GM10847 (cell line): ENCODE measurements around the gene RBMS3.

ENCODE experiments used
- POLR2A ChIP-seq: IDR thresholded peaks from 2 replicates; pipeline ENCODE4 v1.6.1; 2011; ENCODE audit not compliant: insufficient read length; ENCODE audit errors: extremely low read depth

Gene RBMS3

DNA sequence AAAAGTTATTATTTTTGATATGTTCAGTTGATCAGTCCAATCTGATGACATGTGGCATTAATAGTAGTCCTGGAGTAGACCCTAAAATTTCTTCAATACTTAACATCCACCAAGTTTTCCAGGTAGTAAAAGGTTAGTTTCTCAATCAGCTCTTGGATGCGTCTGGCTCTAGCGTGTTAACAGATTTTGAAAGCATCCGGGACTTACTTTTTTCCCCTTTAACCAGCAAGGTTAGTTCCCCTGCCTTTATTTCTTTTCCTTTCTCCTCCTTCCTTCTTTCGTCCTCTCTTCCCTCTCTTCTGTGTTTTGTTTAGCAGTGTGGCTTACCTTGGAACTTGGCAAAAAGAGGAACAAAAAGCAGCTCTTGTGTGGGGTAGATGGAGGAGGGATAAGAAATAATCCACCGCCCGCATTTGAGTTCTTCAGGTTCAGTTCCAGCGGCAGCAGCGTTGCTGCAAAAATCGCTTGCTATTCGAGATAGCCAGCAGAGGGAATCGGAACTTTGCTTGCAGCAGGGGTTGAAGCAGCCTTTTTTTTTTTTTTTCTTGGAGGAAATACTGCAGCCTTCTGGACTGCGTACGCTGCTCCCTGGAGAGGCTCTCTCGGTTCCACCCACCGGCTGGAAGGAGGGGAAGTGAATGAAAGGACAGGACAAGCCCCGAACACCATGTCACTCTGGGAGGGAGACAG lies at the start of gene RBMS3:
Gene RBMS3 (plus strand): TSS at position 668 of the 690 bp plus-strand sequence.
- no peak for TF ChIP-seq POLR2A

DNA sequence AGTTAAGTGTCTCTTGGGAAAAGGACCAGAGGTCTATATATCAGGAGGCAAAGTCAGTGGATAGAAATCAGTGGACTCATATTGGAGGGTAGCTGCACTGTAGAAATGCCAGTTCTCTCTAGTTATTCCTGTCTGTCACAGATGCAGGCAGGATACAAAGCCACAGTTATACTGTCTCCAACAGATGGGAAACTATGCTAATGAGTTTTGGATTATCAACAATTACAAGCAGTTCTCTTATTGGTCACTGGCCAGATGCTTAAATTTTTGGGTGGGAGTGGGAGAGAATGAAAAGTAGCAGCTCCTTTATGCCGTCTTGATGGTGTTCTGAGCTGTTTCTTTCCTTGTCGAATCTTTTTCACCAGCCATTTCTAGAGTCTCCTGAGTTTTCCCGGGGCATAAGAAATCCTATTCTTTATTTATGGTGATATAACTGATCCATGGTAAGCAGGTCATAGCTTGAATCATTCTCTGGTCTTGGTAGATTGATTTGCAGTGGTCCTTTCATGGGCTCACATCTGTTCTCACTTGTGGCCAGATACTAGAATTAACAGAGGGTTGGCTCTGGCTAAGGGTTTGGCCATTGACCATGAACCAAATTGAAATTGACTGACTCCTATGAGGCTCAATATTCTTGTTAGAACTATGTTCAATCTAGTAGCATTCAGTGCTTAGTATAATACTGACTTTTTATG lies 44.6 kb upstream of the RBMS3 start:
- no peak for TF ChIP-seq POLR2A

DNA sequence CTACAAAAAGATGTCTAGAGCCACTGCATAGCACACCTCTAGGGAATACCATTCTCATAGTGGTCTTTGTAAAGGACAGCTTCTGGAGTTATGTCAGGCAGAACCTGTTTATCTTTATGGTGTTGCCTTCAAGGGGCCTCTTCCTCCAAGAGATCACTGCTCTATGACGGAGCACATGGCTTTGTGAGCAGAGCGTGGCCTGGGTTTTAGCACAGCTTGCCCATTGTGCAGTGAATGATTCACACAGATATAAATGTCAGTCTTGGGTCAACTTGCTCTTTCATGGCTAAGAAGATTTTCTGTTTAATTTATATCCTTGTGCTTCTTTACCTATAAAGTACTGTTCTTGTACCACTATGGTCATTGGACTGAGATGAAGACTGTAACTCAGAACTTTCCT lies 41.5 kb upstream of the RBMS3 start:
- no peak for TF ChIP-seq POLR2A

DNA sequence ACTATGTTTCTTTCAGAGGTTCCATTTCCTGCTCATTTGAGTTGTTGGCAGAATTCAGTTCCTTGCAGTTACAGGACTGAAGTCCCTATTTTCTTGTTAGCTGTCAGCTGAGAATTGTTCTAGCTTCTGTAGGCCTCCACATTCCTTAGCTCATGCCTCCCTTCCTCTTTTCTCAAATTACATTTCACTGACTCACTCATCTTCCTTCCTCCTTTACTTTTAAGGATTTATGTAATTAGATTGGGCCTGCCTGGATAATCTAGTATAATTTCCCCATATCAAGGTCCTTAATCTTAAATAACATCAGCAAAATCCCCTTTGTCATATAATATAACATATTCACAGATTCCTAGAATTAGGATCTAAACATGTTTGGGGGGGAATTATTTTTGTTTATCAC lies 40.6 kb upstream of the RBMS3 start:
- TF ChIP-seq POLR2A = no peak

DNA sequence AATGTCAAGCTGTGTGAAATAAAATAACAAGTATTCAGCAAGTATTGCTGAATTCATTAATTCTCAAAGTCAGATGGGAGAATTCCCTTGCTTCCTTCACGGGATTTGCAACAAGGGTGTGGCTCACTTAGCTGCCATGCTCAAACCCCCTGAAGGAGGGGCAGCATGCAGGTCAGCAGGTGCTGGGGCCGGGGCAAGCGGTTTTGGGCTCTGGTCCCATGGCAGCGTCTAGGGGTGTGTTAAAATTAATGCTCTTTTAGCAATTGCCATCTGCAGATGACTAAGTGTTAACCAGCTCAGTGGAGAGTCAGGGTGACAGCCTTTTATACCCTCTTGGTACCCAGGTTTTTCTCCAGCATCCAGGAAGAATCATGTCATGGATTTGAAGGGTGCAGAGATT lies 40.0 kb upstream of the RBMS3 start:
- TF ChIP-seq POLR2A = no peak

DNA sequence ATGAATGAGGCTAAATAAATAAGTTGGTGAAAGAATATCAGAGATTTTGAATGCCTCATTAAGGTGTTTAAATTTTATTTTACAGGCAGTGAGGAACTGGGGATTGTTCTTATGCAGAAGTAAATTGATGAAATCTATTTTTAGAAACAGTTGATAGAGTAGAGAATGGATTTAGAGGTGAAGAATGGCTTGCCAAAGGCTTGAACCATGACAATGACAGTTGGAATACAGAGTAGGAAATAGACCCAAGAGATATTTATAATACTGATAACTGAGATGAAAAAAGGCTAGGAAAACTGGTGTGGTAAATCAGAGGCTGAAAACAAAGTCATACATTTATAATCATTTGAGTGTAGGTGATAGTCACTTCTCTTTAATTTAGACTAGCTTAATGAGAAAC lies 39.0 kb upstream of the RBMS3 start:
- TF ChIP-seq POLR2A = no peak

DNA sequence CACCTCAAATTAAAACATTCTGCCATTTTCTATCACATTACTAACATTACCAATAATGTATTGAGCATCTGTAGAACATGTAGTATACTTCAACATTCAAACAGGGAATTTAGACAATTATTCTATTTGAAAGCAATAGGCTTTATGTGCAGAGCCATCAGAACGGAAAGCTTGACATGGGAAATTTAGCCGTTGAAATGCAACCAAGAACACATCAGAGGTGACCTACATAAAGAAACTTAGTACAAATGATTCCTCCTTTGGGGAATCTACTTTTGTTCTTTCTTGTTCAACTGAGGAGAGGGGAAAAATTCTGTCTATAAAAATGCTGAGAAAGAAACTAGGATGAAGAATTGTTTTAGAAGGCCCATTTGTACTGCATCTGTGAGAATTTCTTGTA lies 38.6 kb upstream of the RBMS3 start:
- no peak for TF ChIP-seq POLR2A

DNA sequence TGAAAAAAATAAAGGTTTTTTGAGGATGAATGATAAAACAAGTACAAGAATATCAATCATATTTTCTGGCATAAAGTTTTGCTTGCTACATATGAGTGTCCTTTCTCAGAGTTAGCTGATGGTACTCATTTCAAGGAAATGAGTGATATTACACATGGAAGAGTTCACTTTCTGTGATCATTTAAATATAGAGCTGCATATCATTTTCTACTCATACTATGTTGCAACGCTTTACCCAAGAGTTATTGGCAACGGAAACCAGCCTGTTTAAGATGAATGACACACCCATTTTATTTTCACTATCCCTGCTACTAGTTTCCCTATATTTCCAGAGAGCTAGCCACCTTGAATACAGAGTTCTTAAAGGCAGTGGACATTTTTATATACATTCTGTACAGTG lies 35.4 kb upstream of the RBMS3 start:
- TF ChIP-seq POLR2A = no peak

DNA sequence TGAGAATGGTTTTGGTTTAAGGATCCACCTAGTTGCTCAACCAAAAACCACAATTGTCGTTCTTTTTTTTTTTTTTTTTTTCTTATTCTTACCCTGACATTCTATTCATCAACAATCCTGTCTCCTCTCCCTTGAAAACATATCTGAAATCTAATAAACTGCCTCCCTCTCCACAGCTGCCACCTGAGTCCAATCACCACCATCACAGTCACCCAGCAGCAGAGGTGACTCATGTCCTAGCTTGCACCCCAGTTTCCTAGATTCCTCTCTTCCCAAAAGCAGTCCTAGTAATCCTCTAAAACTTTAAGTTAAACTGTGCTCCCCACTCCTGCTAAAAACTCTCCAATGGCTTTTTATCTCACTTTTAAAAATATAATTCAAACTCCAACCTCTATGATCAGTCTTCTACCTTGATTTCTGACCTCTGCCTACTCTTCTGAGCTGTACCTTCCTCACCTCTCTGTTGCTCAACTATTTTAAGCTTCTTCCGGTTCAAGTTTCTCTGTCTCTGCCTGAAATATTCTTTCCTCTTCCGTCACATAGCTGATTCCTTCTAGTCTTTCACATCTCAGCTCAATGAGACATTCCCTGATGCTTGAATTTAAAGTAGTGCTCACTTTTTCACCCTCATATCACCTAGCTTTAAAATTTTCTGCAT lies 33.7 kb upstream of the RBMS3 start:
- TF ChIP-seq POLR2A = no peak

DNA sequence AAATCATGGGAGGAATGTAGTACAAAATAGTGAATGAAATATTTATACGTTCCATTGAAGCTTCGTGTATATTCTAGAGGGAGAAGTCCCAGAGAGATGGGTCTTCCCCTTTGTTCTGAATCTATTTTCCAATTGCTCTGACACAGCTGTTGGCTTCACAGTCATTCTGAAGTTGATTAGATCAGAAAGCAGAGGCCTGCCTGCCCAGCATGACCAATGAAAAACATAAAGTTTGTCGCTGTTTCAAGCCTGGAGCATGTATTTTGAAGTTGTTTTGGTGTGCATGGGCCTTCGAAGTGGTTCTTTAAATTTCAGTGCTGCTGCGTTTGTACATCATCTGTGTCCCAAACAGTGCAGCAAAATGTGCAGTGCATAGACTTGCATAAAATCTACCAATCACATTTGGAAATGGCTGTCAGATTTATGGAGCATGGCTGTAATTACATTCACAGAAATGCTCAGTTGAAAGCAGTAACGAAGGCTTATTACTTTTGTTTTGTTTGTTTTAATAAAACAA lies 31.0 kb upstream of the RBMS3 start:
- no peak for TF ChIP-seq POLR2A

DNA sequence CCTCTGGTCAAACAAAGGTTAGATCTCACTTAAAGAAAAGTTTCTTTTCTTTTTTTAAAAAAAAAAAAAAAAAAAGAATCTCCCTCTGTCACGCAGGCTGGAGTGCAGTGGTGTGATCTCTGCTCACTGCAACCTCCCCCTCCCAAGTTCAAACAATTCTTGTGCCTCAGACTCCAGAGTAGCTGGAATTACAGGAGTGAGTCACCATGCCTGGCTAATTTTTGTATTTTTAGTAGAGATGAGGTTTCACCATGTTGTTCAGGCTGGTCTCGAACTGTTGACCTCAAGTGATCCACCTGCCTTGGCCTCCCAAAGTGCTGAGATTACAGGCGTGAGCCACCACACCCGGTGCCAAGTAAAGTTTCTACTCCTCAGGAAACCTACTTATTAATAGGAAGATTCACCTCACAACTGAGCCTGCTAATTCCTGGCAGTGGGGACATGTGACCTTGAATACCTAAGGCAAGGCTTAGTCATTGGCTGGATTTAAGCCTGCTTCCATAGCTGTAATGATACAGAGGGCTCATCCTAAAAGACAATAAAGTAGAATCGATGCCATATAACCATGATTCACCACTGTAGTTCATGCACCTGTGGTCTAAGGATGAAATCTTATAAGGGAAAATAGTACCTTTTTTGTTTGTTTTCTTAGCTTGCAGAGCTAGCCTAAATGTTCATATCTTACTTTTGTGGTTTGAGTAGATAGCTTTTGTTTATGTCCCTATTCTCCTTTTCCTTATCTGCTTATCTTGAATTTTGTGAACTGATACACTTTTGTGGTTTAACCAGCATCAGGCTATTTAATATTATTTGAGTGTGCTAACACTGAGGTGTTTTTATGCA lies 24.8 kb upstream of the RBMS3 start:
- TF ChIP-seq POLR2A = no peak

DNA sequence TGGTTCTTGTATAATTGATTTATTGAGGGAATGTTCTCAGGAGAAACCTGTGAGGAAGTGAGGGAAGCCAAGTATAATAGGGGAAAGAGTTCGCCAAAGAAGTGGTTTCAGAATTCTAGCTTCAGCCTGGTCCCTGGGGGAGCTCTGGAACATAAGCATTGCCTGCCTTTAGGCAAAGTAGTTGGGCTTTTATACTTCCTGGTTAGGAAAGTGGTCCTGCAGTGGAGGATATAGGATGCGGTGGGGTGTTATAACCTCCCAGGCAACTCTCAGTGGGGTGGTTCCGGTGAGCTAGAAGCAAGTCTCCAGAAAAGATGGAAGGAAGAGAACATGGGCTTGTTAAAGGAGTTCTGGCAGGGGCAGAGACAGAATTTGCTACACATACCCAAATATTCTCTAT lies 22.7 kb upstream of the RBMS3 start:
- no peak for TF ChIP-seq POLR2A

DNA sequence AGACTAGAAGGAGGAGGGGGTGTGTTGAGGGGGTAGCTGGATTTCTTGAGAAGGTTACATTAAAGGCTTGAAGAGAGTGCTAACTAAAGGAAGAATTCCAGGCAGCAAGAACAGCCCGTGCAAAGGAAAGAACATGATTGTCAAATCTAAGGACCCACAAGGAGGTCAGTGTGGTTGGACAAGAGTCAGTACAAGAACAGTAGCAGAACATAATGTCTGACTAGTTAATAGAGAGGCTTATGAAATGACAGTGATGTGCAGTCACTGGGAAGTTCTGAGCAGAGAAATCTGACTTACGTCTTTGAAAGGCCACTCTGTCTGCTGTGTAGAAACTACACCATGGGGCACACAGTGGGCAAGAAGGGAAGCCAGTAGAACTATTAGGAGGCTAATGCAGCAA lies 19.8 kb upstream of the RBMS3 start:
- no peak for TF ChIP-seq POLR2A

DNA sequence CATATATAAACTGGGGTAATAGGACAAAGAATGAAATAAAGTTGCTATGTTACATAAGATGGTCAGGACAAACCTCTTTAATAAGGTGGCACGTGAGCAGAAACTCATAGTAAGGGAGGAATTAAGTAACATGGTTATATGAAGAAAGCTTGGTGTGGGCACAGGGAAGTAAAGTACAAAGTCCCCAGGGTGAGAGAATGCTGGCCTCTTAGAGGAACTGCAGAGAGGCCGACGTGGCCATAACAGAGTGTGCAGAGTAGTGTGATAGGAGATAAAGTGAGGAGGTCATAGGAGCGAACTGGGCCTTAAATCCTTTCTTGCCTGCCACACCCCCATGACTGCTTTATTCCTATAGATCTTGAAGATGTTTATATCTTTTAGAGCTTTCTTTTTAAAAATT lies 17.4 kb upstream of the RBMS3 start:
- TF ChIP-seq POLR2A = no peak

DNA sequence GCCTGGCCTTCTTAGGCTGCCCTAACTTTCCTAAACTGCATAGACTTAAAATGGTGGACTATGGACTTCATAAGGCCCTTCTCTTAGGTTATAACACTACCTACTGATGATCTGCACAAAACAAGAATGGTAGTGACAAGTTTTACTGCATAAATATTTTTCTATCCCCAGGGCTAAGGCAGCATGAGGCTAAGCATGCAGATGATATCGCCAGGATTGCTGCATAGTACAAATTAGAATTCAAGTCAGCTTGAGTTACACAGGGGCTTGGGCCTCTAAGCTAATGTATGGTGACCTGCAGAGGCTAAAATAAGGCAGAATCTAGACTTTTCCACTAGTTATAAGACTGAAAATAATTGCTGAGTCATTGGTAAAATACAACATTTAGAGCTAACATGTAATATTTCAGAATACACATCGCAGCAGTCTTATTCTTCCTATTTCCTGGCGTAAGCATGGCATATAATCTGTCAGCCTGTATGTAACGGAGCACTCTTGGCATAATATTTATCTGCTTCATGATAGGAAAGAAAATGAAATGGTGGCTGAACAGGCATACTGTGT lies 15.3 kb upstream of the RBMS3 start:
- TF ChIP-seq POLR2A = no peak
